Activated CD8-positive, alpha-beta memory T cell treated with anti-CD3 and anti-CD28 coated beads, Interleukin-2, amount 50 U/mL, for 48 hours (primary cell): Measurements from ENCODE around the gene FAM171A1.
"Not testable (repeated sequence)": the region's sequence is repeated elsewhere in the genome, so short reads cannot be mapped to it uniquely, and the experiment has no call there.

ENCODE experiments used
- DNase-seq: peaks from one replicate; pipeline ENCODE4 v3.0.0-alpha.2; 2020

Gene FAM171A1

DNA sequence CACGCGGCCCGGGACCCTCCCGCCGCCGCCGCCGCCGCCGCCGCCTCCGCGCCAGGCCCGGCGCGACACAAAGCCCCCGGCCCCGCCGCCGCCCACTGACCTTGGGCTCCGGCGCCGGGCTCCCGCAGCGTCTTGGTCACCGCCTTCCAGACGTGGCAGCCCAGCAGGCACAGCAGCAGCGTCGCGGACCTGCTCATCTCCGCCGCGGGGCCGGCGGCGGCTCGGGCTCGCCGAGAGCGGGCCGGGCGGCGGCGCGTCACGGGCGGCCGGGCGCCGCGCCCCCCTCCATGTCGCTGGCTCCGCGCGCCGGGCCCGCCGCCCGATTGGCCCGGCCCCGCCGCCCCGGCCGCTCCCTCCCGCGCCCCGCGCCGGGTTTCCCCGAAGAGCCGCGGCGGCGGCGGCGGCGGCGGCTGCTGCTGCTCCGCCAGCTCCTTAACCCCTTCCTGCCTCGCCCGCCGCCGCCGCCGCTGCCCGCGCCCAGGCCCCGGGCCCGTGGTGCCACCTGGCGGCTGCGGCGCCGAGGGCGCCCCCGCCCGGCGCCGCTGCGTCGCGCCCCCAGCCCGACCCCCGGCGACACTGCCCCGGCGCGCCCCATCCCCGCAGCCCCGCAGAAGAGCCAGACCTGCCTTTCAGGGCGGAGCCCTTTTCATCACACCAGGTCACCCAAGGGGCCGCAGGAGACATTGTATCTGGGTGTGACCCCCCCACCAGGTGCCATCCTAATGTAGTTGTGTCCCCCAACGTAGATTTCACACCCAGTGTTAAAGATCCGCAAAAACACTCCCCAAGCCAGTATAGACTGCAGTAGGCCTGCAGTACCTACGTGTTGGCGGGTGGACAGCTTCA is at the start of gene FAM171A1:
Gene FAM171A1 (minus strand): TSS at position 434 of the 846 bp plus-strand sequence. CDS start 237 bp downstream, at position 197.
- peak; percentile 81 for DNase-seq

- no peak for DNase-seq
These were observed 49.8 kb upstream of the FAM171A1 start for GRCh38 chr10:15420858-15421257.

DNA sequence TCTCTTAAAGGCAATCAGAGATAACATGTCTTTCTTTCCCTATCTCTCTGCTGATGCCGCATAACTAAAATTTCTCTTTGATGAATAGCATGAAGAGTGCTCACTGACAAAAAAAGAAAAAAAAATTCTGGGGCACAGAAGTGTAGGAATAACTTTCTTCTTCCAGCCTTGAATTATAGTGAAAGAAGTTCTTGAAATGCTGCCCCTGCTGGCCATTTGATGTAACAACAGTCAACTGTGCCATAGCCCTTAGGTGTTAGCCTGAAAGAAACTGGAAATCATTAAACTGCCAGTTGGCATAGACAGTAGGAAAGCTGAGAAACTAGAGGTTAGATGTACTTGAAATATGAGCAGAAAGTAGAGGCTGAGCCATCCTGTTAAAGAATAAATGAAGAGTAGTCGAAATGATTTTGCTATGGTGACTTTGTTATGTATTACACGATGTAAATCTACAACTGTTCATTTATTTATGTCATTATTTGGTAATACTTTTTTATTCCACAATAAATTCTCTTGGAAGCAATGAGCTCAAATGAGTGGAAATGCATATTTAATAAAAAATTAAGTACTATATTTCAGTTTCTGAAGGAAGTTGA is 48.3 kb upstream of the FAM171A1 start:
- DNase-seq = no peak

DNA sequence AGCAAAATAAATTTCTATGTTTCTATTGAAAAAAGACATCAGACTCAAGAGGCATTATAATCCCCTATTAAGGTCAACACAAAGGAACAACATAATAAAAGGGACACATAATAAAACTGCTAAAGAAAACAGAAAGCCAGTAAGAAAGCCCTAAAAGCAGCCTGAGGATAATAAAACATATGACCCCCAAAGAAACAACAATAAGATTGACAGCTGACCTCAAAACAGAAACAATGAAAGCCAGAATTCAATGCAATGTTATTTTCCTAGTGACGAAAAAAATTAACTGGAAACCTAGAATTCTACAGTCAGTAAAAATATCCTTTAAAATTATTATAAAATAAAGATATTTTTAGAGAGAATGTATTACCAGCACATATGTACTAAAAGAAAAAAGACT is 44.9 kb upstream of the FAM171A1 start:
- no peak for DNase-seq

DNA sequence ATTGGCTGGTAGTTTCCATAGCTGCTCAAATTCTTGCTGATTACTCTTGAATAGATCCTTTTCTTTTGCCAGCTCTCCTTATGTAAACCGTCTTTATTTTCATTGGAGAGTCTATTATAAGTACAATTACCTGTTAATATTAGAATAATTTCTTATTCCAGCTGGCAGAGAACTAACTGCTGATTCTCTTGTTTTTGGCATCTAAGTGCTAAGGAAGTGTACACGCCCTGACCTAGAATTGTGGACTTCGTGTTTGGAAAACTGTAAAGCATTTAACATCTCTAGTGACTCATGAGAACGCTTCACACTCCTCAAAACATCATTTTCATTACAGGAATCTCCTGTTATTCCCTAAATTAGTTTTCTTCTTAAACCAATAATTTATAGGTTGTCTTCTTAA is 39.9 kb upstream of the FAM171A1 start:
- DNase-seq = no peak

DNA sequence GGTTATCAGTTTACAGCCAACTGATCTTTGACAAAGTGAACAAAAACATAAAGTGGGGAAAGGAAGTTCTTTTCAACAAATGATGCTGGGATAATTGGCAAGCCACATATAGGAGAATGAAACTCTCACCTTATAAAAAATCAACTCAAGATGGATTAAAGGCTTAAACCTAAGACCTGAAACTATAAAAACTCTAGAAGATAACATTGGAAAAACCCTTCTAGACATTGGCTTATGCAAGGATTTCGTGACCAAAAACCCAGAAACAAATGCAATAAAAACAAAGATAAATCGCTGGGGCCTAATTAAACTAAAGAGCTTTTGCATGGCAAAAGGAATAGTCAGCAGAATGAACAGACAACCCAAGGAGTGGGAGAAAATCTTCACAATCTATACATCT is 38.3 kb upstream of the FAM171A1 start:
- DNase-seq = not testable (repeated sequence)

GRCh38 chr10:15408557-15408956 is 37.5 kb upstream of the FAM171A1 start:
- no peak for DNase-seq

- DNase-seq = no peak
These were observed 34.2 kb upstream of the FAM171A1 start for GRCh38 chr10:15405319-15405718.

DNA sequence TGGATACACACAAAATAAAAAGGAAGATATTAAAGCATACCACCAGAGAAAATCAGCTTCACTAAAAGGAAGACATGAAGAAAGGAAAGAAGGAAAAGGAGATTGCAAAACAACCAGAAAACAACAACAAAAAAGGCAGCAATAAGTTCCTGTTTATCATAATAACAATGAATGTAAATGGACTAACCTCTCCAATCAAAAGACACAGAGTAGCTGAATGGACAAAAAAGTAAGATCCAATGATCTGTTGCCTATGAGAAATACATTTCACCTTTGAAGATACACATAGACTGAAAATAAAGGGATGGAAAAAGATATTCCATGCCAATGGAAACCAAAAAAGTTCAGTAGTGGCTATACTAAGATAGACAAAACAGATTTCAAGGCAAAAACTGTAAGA is 30.3 kb upstream of the FAM171A1 start:
- no peak for DNase-seq

GRCh38 chr10:15400461-15400860 is 29.4 kb upstream of the FAM171A1 start:
- DNase-seq = not testable (repeated sequence)

DNA sequence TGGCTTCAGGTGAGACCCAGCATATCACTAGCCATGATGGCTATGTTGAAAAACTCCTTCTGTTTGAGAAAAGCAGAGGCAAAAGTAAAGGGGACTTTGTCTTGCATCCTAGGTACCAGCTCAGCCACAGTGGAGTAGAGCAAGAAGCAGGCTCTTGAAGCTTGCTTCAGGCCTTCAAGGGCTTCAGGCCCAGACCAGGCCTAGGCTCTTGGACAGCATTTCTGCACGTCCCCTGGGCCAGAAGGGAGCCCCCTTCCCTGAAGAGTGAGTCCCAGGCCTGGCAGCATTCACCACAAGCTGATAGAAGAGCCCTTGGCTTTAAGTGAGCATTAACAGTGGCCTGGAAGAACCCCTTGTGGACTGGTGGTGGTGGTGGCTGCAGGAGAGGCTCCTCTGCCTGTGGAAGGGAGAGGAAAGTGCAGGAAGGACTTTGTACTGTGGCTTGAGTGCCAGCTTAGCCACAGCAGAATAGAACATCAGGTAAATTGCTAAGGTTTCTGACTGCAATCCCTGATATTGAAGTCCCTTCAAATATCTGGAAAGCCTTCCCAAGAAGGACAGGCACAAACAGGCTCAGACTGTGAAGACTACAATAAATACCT is 28.1 kb upstream of the FAM171A1 start:
- DNase-seq = no peak

DNA sequence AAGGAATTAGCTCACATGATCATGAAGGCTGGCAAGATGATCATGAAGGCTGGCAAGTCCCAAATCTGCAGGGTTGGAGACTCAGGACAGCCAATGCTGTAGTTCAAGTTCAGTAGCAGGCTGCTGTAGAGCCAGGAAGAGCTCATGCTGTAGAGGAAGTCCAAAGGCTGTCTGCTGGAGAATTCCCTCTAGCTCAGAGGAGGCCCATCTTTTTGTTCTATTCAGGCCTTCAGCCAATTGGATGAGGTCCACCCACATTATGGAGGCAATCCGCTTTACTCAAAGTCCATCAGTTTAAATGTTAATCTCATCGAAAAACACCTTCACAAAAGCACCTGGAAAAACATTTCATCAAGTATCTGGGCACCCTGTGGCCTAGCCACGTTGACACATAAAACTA is 24.8 kb upstream of the FAM171A1 start:
- no peak for DNase-seq

GRCh38 chr10:15393139-15393825 is 22.2 kb upstream of the FAM171A1 start:
- DNase-seq = no peak

GRCh38 chr10:15391491-15391890 is 20.4 kb upstream of the FAM171A1 start:
- no peak for DNase-seq

- DNase-seq = not testable (repeated sequence)
These were observed 17.1 kb upstream of the FAM171A1 start for GRCh38 chr10:15388172-15388571.

GRCh38 chr10:15387021-15387420 is 15.9 kb upstream of the FAM171A1 start:
- no peak for DNase-seq

DNA sequence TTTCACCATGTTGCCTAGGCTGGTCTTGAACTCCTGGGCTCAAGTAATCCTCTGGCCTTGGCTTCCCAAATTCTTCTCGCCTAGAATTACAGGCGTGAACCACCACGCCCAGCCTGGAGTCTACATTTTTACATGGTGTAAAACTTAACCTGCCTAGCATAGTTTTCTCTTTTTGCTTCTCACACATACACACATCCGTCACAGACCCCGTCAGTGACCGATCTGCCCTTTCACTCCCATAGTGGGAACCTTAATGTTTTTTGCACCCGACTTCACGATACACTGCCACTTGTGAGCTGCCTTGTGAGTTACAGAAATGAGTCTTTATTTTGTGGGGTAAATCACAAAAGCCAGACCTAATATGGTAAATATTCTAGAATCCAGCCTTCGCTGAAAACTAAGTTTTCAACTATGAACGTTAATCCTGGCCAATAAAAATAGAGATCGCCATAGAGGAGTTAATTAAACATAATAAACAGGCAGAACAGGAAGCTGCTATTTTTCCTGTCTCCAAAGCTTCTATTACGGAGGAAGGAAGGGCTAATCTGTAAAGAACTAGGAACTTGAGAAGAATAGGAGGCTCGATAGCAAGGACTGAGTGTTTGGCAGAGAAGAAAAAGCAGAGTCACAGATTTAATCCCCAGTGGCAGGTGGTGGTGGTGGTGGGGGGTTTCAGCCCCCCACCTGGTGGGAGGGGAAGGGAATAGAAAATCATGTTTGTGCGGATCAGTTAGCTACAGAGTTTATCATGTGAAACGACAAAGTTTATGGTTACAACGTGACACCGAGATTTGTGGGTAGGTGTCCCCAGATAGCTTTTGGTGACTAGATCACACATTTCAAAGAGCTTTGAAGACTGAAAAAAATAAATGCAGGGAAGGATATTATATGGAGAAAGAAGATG is 14.7 kb upstream of the FAM171A1 start:
- DNase-seq = no peak

GRCh38 chr10:15381420-15381819 is 10.3 kb upstream of the FAM171A1 start:
- no peak for DNase-seq

- DNase-seq = no peak
These were observed 8.0 kb upstream of the FAM171A1 start for GRCh38 chr10:15379078-15379477.

DNA sequence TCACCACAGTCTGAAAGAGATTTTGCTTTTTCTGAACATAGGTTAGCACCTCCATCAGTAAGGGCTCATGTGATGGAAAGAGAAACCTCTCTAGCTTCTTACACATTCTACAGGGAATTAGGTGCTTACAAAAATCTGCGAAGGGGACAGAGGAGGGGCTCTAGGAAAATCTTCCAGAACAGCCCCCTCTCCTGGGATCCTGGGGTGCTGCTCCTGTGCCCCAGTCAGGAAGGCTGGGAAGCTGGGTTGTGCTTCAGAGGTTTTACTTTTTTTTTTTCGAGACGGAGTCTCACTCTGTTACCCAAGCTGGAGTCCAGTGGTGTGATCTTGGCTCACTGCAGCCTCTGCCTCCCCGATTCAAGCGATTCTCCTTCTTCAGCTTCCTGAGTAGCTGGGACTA is 7.5 kb upstream of the FAM171A1 start:
- no peak for DNase-seq

GRCh38 chr10:15374566-15374965 is 3.5 kb upstream of the FAM171A1 start:
- DNase-seq = no peak

GRCh38 chr10:15374156-15374555 is 3.1 kb upstream of the FAM171A1 start:
- DNase-seq = no peak
